IMR-90 (cell line): ENCODE data around the gene AMBRA1.

ENCODE experiments used
- BHLHE40 ChIP-seq: fragments of 150-350 bp; IDR thresholded peaks from 2 replicates; pipeline ENCODE4 v1.6.1; 2016; ENCODE audit warnings: mild to moderate bottlenecking, low read depth, low read length
- CEBPB ChIP-seq: IDR thresholded peaks from 2 replicates; pipeline ENCODE4 v1.6.1; 2012; ENCODE audit warnings: low read depth, low read length, improper control_type of control experiment
- CHD1 ChIP-seq: IDR thresholded peaks from 2 replicates; pipeline ENCODE4 v1.6.1; 2012; ENCODE audit warnings: low read depth, low read length, improper control_type of control experiment
- CTCF ChIP-seq: conservative IDR thresholded peaks from 2 replicates; pipeline ENCODE4 v1.5.1; 2012; ENCODE audit warnings: mild to moderate bottlenecking, low read depth, low read length, improper control_type of control experiment
- FOS ChIP-seq: fragments of 150-350 bp; IDR thresholded peaks from 2 replicates; pipeline ENCODE4 v1.6.1; 2016; ENCODE audit warnings: low read depth, low read length
- MAFK ChIP-seq: IDR thresholded peaks from 2 replicates; pipeline ENCODE4 v1.6.1; 2012; ENCODE audit warnings: low read depth, low read length, improper control_type of control experiment
- MAZ ChIP-seq: IDR thresholded peaks from 2 replicates; pipeline ENCODE4 v1.6.1; 2012; ENCODE audit warnings: low read depth, mild to moderate bottlenecking, low read length, improper control_type of control experiment, moderate library complexity, borderline replicate concordance
- MXI1 ChIP-seq: IDR thresholded peaks from 2 replicates; pipeline ENCODE4 v1.6.1; 2012; ENCODE audit warnings: low read depth, mild to moderate bottlenecking, low read length, moderate library complexity, borderline replicate concordance
- POLR2A ChIP-seq: IDR thresholded peaks from 2 replicates; pipeline ENCODE4 v1.6.1; 2012; ENCODE audit warnings: mild to moderate bottlenecking, low read depth, low read length
- RAD21 ChIP-seq: IDR thresholded peaks from 2 replicates; pipeline ENCODE4 v1.6.1; 2012; ENCODE audit warnings: low read length, improper control_type of control experiment
- RFX5 ChIP-seq: IDR thresholded peaks from 2 replicates; pipeline ENCODE4 v1.8.0; 2012; ENCODE audit warnings: low read depth, mild to moderate bottlenecking, low read length, moderate library complexity
- SMC3 ChIP-seq: fragments of 150-350 bp; IDR thresholded peaks from 2 replicates; pipeline ENCODE4 v1.6.1; 2016; ENCODE audit warnings: low read depth, mild to moderate bottlenecking, antibody characterized with exemption, low read length, moderate library complexity
- USF2 ChIP-seq: fragments of 150-350 bp; IDR thresholded peaks from 2 replicates; pipeline ENCODE4 v1.6.1; 2017; ENCODE audit warnings: mild to moderate bottlenecking, antibody characterized with exemption, low read length, low read depth

- TF ChIP-seq POLR2A, result no peak
- no peak for TF ChIP-seq RFX5
- no peak for TF ChIP-seq CTCF
- no peak for TF ChIP-seq CEBPB
- no peak for TF ChIP-seq CHD1
- no peak for TF ChIP-seq RAD21
- no peak for TF ChIP-seq MAZ
- TF ChIP-seq MXI1, result no peak
- TF ChIP-seq FOS, result no peak
- no peak for TF ChIP-seq BHLHE40
- TF ChIP-seq MAFK, result no peak
- TF ChIP-seq SMC3, result no peak
- no peak for TF ChIP-seq USF2
Observed at GRCh38 chr11:46543564-46543963, 50.3 kb downstream of the AMBRA1 start.
